Left renal pelvis (tissue), 4 donors: Measurements from ENCODE around the gene SCFD2. TPM values are rescaled to one million over a fixed set of nuclear protein-coding genes. Genes with fewer than 3 reads are reported as not detected.
A peak's percentile ranks its signal among the peaks of the same experiment; 100 is the strongest.

ENCODE experiments used
- DNase-seq, 4 donors: peaks; one replicate each; pipeline ENCODE4 v3.0.0-alpha.2; 2013; ENCODE audit warnings: low read depth in 4 of 4, low spot score in 3 of 4
- polyA plus RNA-seq, 4 donors: library from polyadenylated mRNA; unstranded; fragments of 120-200 nt; gene quantifications; one replicate each; pipeline ENCODE4 v1.2.1, GENCODE V29; 2013; ENCODE audit not compliant: insufficient read length in 4 of 4

Gene SCFD2
- polyA plus RNA-seq, 4 donors, result 12.7 to 14.2 (median 13.5) TPM

- no peak for DNase-seq
These were observed 343.3 kb downstream of the SCFD2 start for GRCh38 chr4:53022513-53023100.

- no peak for DNase-seq
These were observed 343.9 kb downstream of the SCFD2 start for GRCh38 chr4:53021754-53022512.

- DNase-seq, result no peak
These were observed 346.1 kb downstream of the SCFD2 start for GRCh38 chr4:53019485-53020382.

- DNase-seq, result no peak
These were observed 347.4 kb downstream of the SCFD2 start for GRCh38 chr4:53018471-53018870.

GRCh38 chr4:53016099-53016820, 349.6 kb downstream of the SCFD2 start:
- DNase-seq, result no peak

GRCh38 chr4:53015681-53016080, 350.2 kb downstream of the SCFD2 start:
- peak in 2 of 4 donors; percentile 39 to 46 for DNase-seq

- no peak for DNase-seq
These were observed 351.0 kb downstream of the SCFD2 start for GRCh38 chr4:53014881-53015280.

- DNase-seq, result no peak
These were observed 351.7 kb downstream of the SCFD2 start for GRCh38 chr4:53013873-53014775.

GRCh38 chr4:53012738-53013137, 353.1 kb downstream of the SCFD2 start:
- peak in 1 of 4 donors; percentile 41 for DNase-seq

GRCh38 chr4:53011259-53011905, 354.5 kb downstream of the SCFD2 start:
- no peak for DNase-seq

- no peak for DNase-seq
These were observed 355.5 kb downstream of the SCFD2 start for GRCh38 chr4:53010318-53010717.

- no peak for DNase-seq
These were observed 356.0 kb downstream of the SCFD2 start for GRCh38 chr4:53009824-53010223.

GRCh38 chr4:53007024-53007423, 358.8 kb downstream of the SCFD2 start:
- no peak for DNase-seq

GRCh38 chr4:53005808-53006207, 360.1 kb downstream of the SCFD2 start:
- DNase-seq, result no peak

- DNase-seq, result no peak
These were observed 360.7 kb downstream of the SCFD2 start for GRCh38 chr4:53005149-53005546.

GRCh38 chr4:53004497-53005148, 361.2 kb downstream of the SCFD2 start:
- no peak for DNase-seq

GRCh38 chr4:53003959-53004358, 361.9 kb downstream of the SCFD2 start:
- no peak for DNase-seq

- no peak for DNase-seq
These were observed 365.3 kb downstream of the SCFD2 start for GRCh38 chr4:53000560-53000959.

- no peak for DNase-seq
These were observed 366.2 kb downstream of the SCFD2 start for GRCh38 chr4:52999626-53000025.
